SIG-M5 treated with dmso at 0.1 percent for 504 hours (cell line): ENCODE results near the gene ANO2.

Experiments used
- DNase-seq: peaks from one replicate; lab custom pipeline; 2025; ENCODE audit not compliant: unreplicated experiment; lab: John Stamatoyannopoulos, UW

ANO2 gene

GRCh38 chr12:5783289-5783920 is 161.7 kb downstream of the ANO2 start:
- no peak for DNase-seq

GRCh38 chr12:5780536-5780935 is 164.5 kb downstream of the ANO2 start:
- DNase-seq: no peak

GRCh38 chr12:5779401-5779800 is 165.7 kb downstream of the ANO2 start:
- no peak for DNase-seq

GRCh38 chr12:5778821-5779220 is 166.2 kb downstream of the ANO2 start:
- DNase-seq: no peak

GRCh38 chr12:5777451-5777850 is 167.6 kb downstream of the ANO2 start:
- no peak for DNase-seq

- DNase-seq: no peak
Observed at GRCh38 chr12:5776091-5776490, 169.0 kb downstream of the ANO2 start.

- DNase-seq: no peak
Observed at GRCh38 chr12:5773550-5773949, 171.5 kb downstream of the ANO2 start.

- no peak for DNase-seq
Observed at GRCh38 chr12:5771756-5772155, 173.3 kb downstream of the ANO2 start.

GRCh38 chr12:5770727-5771126 is 174.3 kb downstream of the ANO2 start:
- no peak for DNase-seq

GRCh38 chr12:5768581-5769196 is 176.4 kb downstream of the ANO2 start:
- DNase-seq: no peak

- DNase-seq: no peak
Observed at GRCh38 chr12:5768171-5768570, 176.9 kb downstream of the ANO2 start.

GRCh38 chr12:5758347-5758746 is 186.7 kb downstream of the ANO2 start:
- no peak for DNase-seq

- DNase-seq: no peak
Observed at GRCh38 chr12:5756338-5756842, 188.7 kb downstream of the ANO2 start.

GRCh38 chr12:5748027-5748426 is 197.0 kb downstream of the ANO2 start:
- no peak for DNase-seq

- DNase-seq: no peak
Observed at GRCh38 chr12:5746917-5747316, 198.1 kb downstream of the ANO2 start.

GRCh38 chr12:5746036-5746908 is 198.8 kb downstream of the ANO2 start:
- DNase-seq: no peak

GRCh38 chr12:5745251-5745888 is 199.7 kb downstream of the ANO2 start:
- peak; percentile 15 for DNase-seq

- no peak for DNase-seq
Observed at GRCh38 chr12:5742258-5742657, 202.8 kb downstream of the ANO2 start.

GRCh38 chr12:5739917-5740316 is 205.1 kb downstream of the ANO2 start:
- no peak for DNase-seq

- no peak for DNase-seq
Observed at GRCh38 chr12:5737778-5738177, 207.3 kb downstream of the ANO2 start.

GRCh38 chr12:5736527-5736926 is 208.5 kb downstream of the ANO2 start:
- DNase-seq: no peak
